K562 (cell line): ENCODE results near the gene TMCO1. TPM values are rescaled to one million over a fixed set of nuclear protein-coding genes. Genes with fewer than 3 reads are reported as not detected.
"Not testable (repeated sequence)": the region's sequence is repeated elsewhere in the genome, so short reads cannot be mapped to it uniquely, and the experiment has no call there.

ENCODE experiments used
- ATAC-seq: fragments of 200-7000 bp; cut with Tn5 transposase; 3 replicates; pipeline ENCODE4 v1.9.1; 2020; ENCODE audit warnings: moderate library complexity
- BruUV-seq: library from RNA; stranded (reverse); fragments of 400-500 nt; replicated peaks from 2 replicates; lab custom pipeline; 2021; lab: Mats Ljungman, UMichigan
- CTCF ChIA-PET: fragments of 300-600 bp; formaldehyde crosslinking; extraction: SDS; loops from one replicate; lab custom pipeline; 2021; ENCODE audit warnings: low intra/inter-chr PET ratio; lab: Yijun Ruan, JAX
- POLR2A ChIA-PET: fragments of 300-600, 350-650 bp; sonication (Branson Sonifier 250); formaldehyde crosslinking; extraction: SDS; loops from one replicate; lab custom pipeline; 2021; ENCODE audit warnings: antibody characterized with exemption, inconsistent platforms; lab: Yijun Ruan, JAX
- DNase-seq, 4 experiments: peaks; one replicate each; pipeline versions ENCODE4 v3.0.0 to v3.0.0-alpha.2; 2011 to 2018; ENCODE audit warnings: low spot score in 3 of 4, mixed read lengths in 3 of 4; ENCODE audit errors: extremely low read depth in 1 of 4
- FAIRE-seq: peaks from 2 replicates; lab custom pipeline; 2011; peaks lifted over from hg19 to GRCh38; lab: Jason Lieb, UNC
- H2AFZ ChIP-seq: 2 replicates; pipeline ENCODE4 v1.6.0; 2011; ENCODE audit warnings: low read depth, low read length, control low read depth, inconsistent platforms
- H3K27ac ChIP-seq: fragments of 200-600 bp; 3 replicates; pipeline ENCODE4 v1.8.0; 2011; ENCODE audit warnings: low read depth, mild to moderate bottlenecking, control low read depth, inconsistent platforms, low read length, moderate library complexity, mixed read lengths; ENCODE audit errors: extremely low read depth
- H3K27me3 ChIP-seq, 2 experiments: fragments of 300-600 bp in 1 of 2; 2 replicates in 1 of 2; 3 replicates in 1 of 2; pipeline versions ENCODE4 v1.6.0 to v1.8.0; 2011; ENCODE audit warnings: inconsistent platforms in 2 of 2, low read length in 2 of 2, mild to moderate bottlenecking in 1 of 2, mixed read lengths in 1 of 2, moderate library complexity in 1 of 2; ENCODE audit not compliant: control insufficient read depth in 2 of 2, insufficient read depth in 2 of 2
- H3K36me3 ChIP-seq: fragments of 300-600 bp; 3 replicates; pipeline ENCODE4 v1.8.0; 2011; ENCODE audit warnings: mild to moderate bottlenecking, low read length, inconsistent platforms; ENCODE audit not compliant: control insufficient read depth, insufficient read depth
- H3K4me1 ChIP-seq, 2 experiments: fragments of 200-600 bp in 1 of 2; replicated peaks in 1 of 2; 2 replicates in 1 of 2; 3 replicates in 1 of 2; pipeline versions ENCODE4 v1.5.1 to v1.8.0; 2011; ENCODE audit warnings: inconsistent platforms in 2 of 2, low read length in 2 of 2, mild to moderate bottlenecking in 1 of 2, mixed read lengths in 1 of 2, moderate library complexity in 1 of 2; ENCODE audit not compliant: control insufficient read depth in 2 of 2, insufficient read depth in 2 of 2
- H3K4me2 ChIP-seq: 2 replicates; pipeline ENCODE4 v1.6.1; 2011; ENCODE audit warnings: low read length, control low read depth, inconsistent platforms, mixed read lengths; ENCODE audit not compliant: insufficient read depth
- H3K4me3 ChIP-seq: fragments of 200-600 bp; sonication (generic), shearing (Covaris generic); 2 replicates; pipeline ENCODE4 v1.5.1; 2016; ENCODE audit warnings: control low read depth, inconsistent platforms
- H3K79me2 ChIP-seq: fragments of 200-600 bp; 3 replicates; pipeline ENCODE4 v1.8.0; 2011; ENCODE audit warnings: low read length, inconsistent platforms; ENCODE audit not compliant: control insufficient read depth, insufficient read depth
- H3K9ac ChIP-seq, 2 experiments: 2 replicates each; pipeline versions ENCODE4 v1.6.0 to v1.6.1; 2011; ENCODE audit warnings: low read depth in 2 of 2, low read length in 2 of 2, control low read depth in 1 of 2, inconsistent platforms in 1 of 2, mild to moderate bottlenecking in 1 of 2, mixed read lengths in 1 of 2; ENCODE audit not compliant: insufficient read depth in 1 of 2
- H3K9me1 ChIP-seq: one replicate; pipeline ENCODE4 v1.6.0; 2011; ENCODE audit warnings: inconsistent platforms, mild to moderate bottlenecking, low read length, moderate library complexity; ENCODE audit not compliant: control insufficient read depth, insufficient read depth
- H3K9me3 ChIP-seq: replicated peaks from 2 replicates; pipeline ENCODE4 v1.5.1; 2011; ENCODE audit warnings: low read depth, low read length, inconsistent platforms; ENCODE audit not compliant: control insufficient read depth, insufficient read depth
- H4K20me1 ChIP-seq: replicated peaks from 2 replicates; pipeline ENCODE4 v1.6.1; 2011; ENCODE audit warnings: low read length, inconsistent platforms, mixed read lengths; ENCODE audit not compliant: control insufficient read depth, insufficient read depth
- BRD4 ChIP-seq: fragments of 200-600 bp; sonication (generic); IDR thresholded peaks from 2 replicates; pipeline ENCODE4 v1.6.1; 2017; ENCODE audit warnings: inconsistent platforms
- POLR2G ChIP-seq: fragments of 200-400 bp; formaldehyde crosslinking; IDR thresholded peaks from 2 replicates; pipeline ENCODE4 v1.6.1; 2017; ENCODE audit warnings: low read depth, mild to moderate bottlenecking, antibody characterized with exemption, low read length, moderate library complexity
- ZBTB26 ChIP-seq: fragments of 450-650 bp; formaldehyde crosslinking; IDR thresholded peaks from 2 replicates; pipeline ENCODE4 v1.4.0; 2022; ENCODE audit warnings: missing genetic modification characterization
- ZC3H11A ChIP-seq: IDR thresholded peaks from 2 replicates; pipeline ENCODE4 v1.6.1; 2012; ENCODE audit warnings: low read depth, low read length, improper control_type of control experiment
- ZNF124 ChIP-seq: sonication (generic); formaldehyde crosslinking; IDR thresholded peaks from 2 replicates; pipeline ENCODE4 v1.8.1; 2022; ENCODE audit warnings: missing genetic modification reagents
- WGBS: fragments of 100-300 bp; shearing (Covaris generic); methylation state at CpG from one replicate; pipeline ENCODE4 v1.1.6; 2016; ENCODE audit warnings: low coverage, mixed read lengths; ENCODE audit not compliant: insufficient coverage; ENCODE audit errors: missing lambda C conversion rate; 5-methylcytosine and 5-hydroxymethylcytosine counted together
- in situ Hi-C: fragments of 300-500 bp; cut with MboI; formaldehyde crosslinking; loops from 4 replicates; pipeline ENCODE4 v1.15.0; 2018; ENCODE audit warnings: inconsistent platforms, mixed read lengths
- intact Hi-C: fragments of 100-400 bp; cut with micrococcal nuclease; formaldehyde crosslinking; loops from 2 replicates; pipeline ENCODE4 v1.14.2; 2022
- polyA plus RNA-seq, 8 experiments: library from polyadenylated mRNA; depleted of rRNA in 4 of 8; stranded (reverse) in 5 of 8; unstranded in 3 of 8; fragments of >200 nt; fragmentation: Nextera tagmentation in 2 of 8; fragmentation: Illumina TruSeq in 1 of 8; extraction: Ambion mirVana in 2 of 8; extraction: Trizol in 1 of 8; gene quantifications; 2 replicates each; pipeline versions ENCODE4 v1.2.1 to v1.2.3, GENCODE V29; 2011 to 2014; ENCODE audit warnings: inconsistent platforms in 1 of 8, missing spikeins in 1 of 8
- total RNA-seq, 7 experiments: library from RNA; depleted of rRNA in 6 of 7; stranded (reverse); fragments of >200 nt in 6 of 7; fragmentation: Illumina TruSeq in 2 of 7; extraction: Trizol in 2 of 7; gene quantifications; 2 replicates each; pipeline versions ENCODE4 v1.2.1 to v1.2.3, GENCODE V29; 2011 to 2021; ENCODE audit warnings: low replicate concordance in 1 of 7

Gene TMCO1
- total and polyA plus RNA-seq, 9 of the 15 experiments (the other 6 are each of a cell fraction or from before 2014, with no cell fraction given): 69.3 to 561 (median 175) TPM

- no peak for TF ChIP-seq BRD4
- TF ChIP-seq ZNF124: no peak
- no peak for TF ChIP-seq POLR2G
- TF ChIP-seq ZC3H11A: no peak
- no peak for TF ChIP-seq ZBTB26 (CRISPR knock-in tag)
These were observed 50.7 kb downstream of the TMCO1 start (continued) for GRCh38 chr1:165717918-165718515.

- H3K4me2 ChIP-seq, H3K79me2 ChIP-seq, H3K27me3 ChIP-seq, H3K27ac ChIP-seq, ATAC-seq, DNase-seq, H3K9me1 ChIP-seq, H4K20me1 ChIP-seq, H3K36me3 ChIP-seq, H3K9ac ChIP-seq, H2AFZ ChIP-seq, H3K4me1 ChIP-seq, FAIRE-seq, H3K4me3 ChIP-seq, H3K9me3 ChIP-seq, BruUV-seq: not testable (repeated sequence)
- in situ Hi-C loops: loop anchor here (10.0 kb wide), 1 partner anchor 302 kb away; no protein-coding TSS in a partner anchor
- intact Hi-C loops: loop anchor here (5.0 kb wide), 2 partner anchors 111 to 324 kb away; partner anchors contain the start of gene UCK2
- ChIA-PET POLR2A (interaction anchor here (0.7 to 1.0 kb wide), 2 partner anchors 11 to 18 kb away, joined by 3 read pairs; partner anchors contain the start of gene ALDH9A1), CTCF (interaction anchor here (0.9 to 5.6 kb wide), 2 partner anchors 115 to 197 kb away, joined by 3 to 51 read pairs; no protein-coding TSS in a partner anchor)
- WGBS: 21% methylated on average over 6 of the region's 8 CpGs
These were observed 52.2 kb downstream of the TMCO1 start for GRCh38 chr1:165716265-165717051.
